Parathyroid adenoma (tissue), 2 donors: ENCODE measurements around the gene LPCAT1.

Source experiments
- H2AFZ ChIP-seq: fragments of 300-600 bp; sonication (generic); one replicate; pipeline ENCODE4 v1.7.0; 2017; ENCODE audit warnings: antibody characterized with exemption, mild to moderate bottlenecking
- H3K27ac ChIP-seq: fragments of 300-600 bp; sonication (generic); one replicate; pipeline ENCODE4 v1.7.0; 2017
- H3K27me3 ChIP-seq: fragments of 300-600 bp; sonication (generic); one replicate; pipeline ENCODE4 v1.7.0; 2017; ENCODE audit warnings: low read length; ENCODE audit not compliant: control insufficient read depth, insufficient read depth
- H3K36me3 ChIP-seq: fragments of 300-600 bp; sonication (generic); one replicate; pipeline ENCODE4 v1.7.0; 2017; ENCODE audit warnings: low read length; ENCODE audit not compliant: control insufficient read depth, insufficient read depth
- H3K4me1 ChIP-seq: fragments of 300-600 bp; sonication (generic); one replicate; pipeline ENCODE4 v1.7.0; 2017; ENCODE audit warnings: control low read depth
- H3K4me2 ChIP-seq: fragments of 300-600 bp; sonication (generic); one replicate; pipeline ENCODE4 v1.7.0; 2017; ENCODE audit warnings: low read length
- H3K4me3 ChIP-seq: fragments of 300-600 bp; sonication (generic); one replicate; pipeline ENCODE4 v1.7.0; 2017; ENCODE audit warnings: low read depth, low read length
- H3K79me2 ChIP-seq: fragments of 300-600 bp; sonication (generic); one replicate; pipeline ENCODE4 v1.7.0; 2017; ENCODE audit warnings: control low read depth
- H3K9ac ChIP-seq: fragments of 300-600 bp; sonication (generic); one replicate; pipeline ENCODE4 v1.7.0; 2017; ENCODE audit warnings: mild to moderate bottlenecking
- H3K9me3 ChIP-seq: fragments of 300-600 bp; sonication (generic); one replicate; pipeline ENCODE4 v1.7.0; 2017; ENCODE audit warnings: low read length; ENCODE audit not compliant: control insufficient read depth
- CTCF ChIP-seq: fragments of 300-600 bp; sonication (generic); IDR thresholded peaks from one replicate; pipeline ENCODE4 v1.7.0; 2017; ENCODE audit warnings: antibody characterized with exemption, mild to moderate bottlenecking
- donor health status: primary hyperparathyroidism.

Gene LPCAT1

GRCh38 chr5:1465117-1465516, 58.6 kb downstream of the LPCAT1 start:
- no peak overlapping the region for H3K4me2 ChIP-seq
- H3K9me3 ChIP-seq: no peaks in the 10 kb centered on the region
- no peaks in the 10 kb centered on the region for H3K4me1 ChIP-seq
- no peak overlapping the region for H3K9ac ChIP-seq
- no peak for TF ChIP-seq CTCF
- H3K36me3 ChIP-seq: no peaks in the 10 kb centered on the region
- H3K79me2 ChIP-seq: no peaks in the 10 kb centered on the region
- no peak overlapping the region for H3K4me3 ChIP-seq
- H3K27ac ChIP-seq: no peak overlapping the region
- no peaks in the 10 kb centered on the region for H3K27me3 ChIP-seq
- H2AFZ ChIP-seq: no peak overlapping the region

GRCh38 chr5:1464511-1464910, 59.2 kb downstream of the LPCAT1 start:
- no peak overlapping the region for H3K4me3 ChIP-seq
- no peaks in the 10 kb centered on the region for H3K9me3 ChIP-seq
- no peak overlapping the region for H2AFZ ChIP-seq
- TF ChIP-seq CTCF: no peak
- no peak overlapping the region for H3K27ac ChIP-seq
- no peak overlapping the region for H3K4me2 ChIP-seq
- no peaks in the 10 kb centered on the region for H3K36me3 ChIP-seq
- H3K9ac ChIP-seq: no peak overlapping the region
- H3K27me3 ChIP-seq: no peaks in the 10 kb centered on the region
- no peaks in the 10 kb centered on the region for H3K79me2 ChIP-seq
- no peaks in the 10 kb centered on the region for H3K4me1 ChIP-seq

- no peak for TF ChIP-seq CTCF
- Histone ChIP-seq H3K4me3 (no peak overlapping the region), H3K4me1 (no peaks in the 10 kb centered on the region), H3K4me2 (no peak overlapping the region), H3K9me3 (no peaks in the 10 kb centered on the region), H2AFZ (no peak overlapping the region), H3K27ac (no peak overlapping the region), H3K79me2 (no peaks in the 10 kb centered on the region), H3K9ac (no peak overlapping the region), H3K27me3 (no peaks in the 10 kb centered on the region), H3K36me3 (no peaks in the 10 kb centered on the region)
These were observed 59.7 kb downstream of the LPCAT1 start for GRCh38 chr5:1464096-1464446.

GRCh38 chr5:1463326-1464095, 60.2 kb downstream of the LPCAT1 start:
- H3K4me1 ChIP-seq: no peaks in the 10 kb centered on the region
- no peak overlapping the region for H3K4me2 ChIP-seq
- no peak overlapping the region for H3K9ac ChIP-seq
- H3K79me2 ChIP-seq: no peaks in the 10 kb centered on the region
- no peak overlapping the region for H3K4me3 ChIP-seq
- no peak for TF ChIP-seq CTCF
- no peaks in the 10 kb centered on the region for H3K27me3 ChIP-seq
- no peak overlapping the region for H2AFZ ChIP-seq
- no peak overlapping the region for H3K27ac ChIP-seq
- H3K9me3 ChIP-seq: no peaks in the 10 kb centered on the region
- H3K36me3 ChIP-seq: no peaks in the 10 kb centered on the region

- no peaks in the 10 kb centered on the region for H3K27me3 ChIP-seq
- no peak overlapping the region for H3K9ac ChIP-seq
- H3K4me1 ChIP-seq: no peaks in the 10 kb centered on the region
- H3K79me2 ChIP-seq: no peaks in the 10 kb centered on the region
- H3K4me3 ChIP-seq: no peak overlapping the region
- H3K27ac ChIP-seq: no peak overlapping the region
- H3K9me3 ChIP-seq: no peaks in the 10 kb centered on the region
- H3K36me3 ChIP-seq: no peaks in the 10 kb centered on the region
- no peak overlapping the region for H3K4me2 ChIP-seq
- no peak for TF ChIP-seq CTCF
- no peak overlapping the region for H2AFZ ChIP-seq
These were observed 61.4 kb downstream of the LPCAT1 start for GRCh38 chr5:1462358-1462757.
